Renal pelvis (tissue), 4 donors: Measurements from ENCODE around the gene GNAS-AS1. TPM values are rescaled to one million over a fixed set of nuclear protein-coding genes. Genes with fewer than 3 reads are reported as not detected.

Source experiments
- DNase-seq: peaks from one replicate; pipeline ENCODE4 v3.0.0-alpha.2; 2013
- polyA plus RNA-seq, 3 donors: library from polyadenylated mRNA; unstranded; fragments of 120-200 nt; gene quantifications; one replicate each; pipeline ENCODE4 v1.2.1, GENCODE V29; 2013; ENCODE audit not compliant: insufficient read length in 3 of 3

Gene GNAS-AS1
- polyA plus RNA-seq, 3 donors, result 0.83 to 1.4 (median 1.3) TPM

GRCh38 chr20:58810879-58811250 is 39.8 kb downstream of the GNAS-AS1 start:
- DNase-seq, result no peak

- no peak for DNase-seq
Measured at GRCh38 chr20:58810116-58810878, 40.4 kb downstream of the GNAS-AS1 start.

- no peak for DNase-seq
Measured at GRCh38 chr20:58808271-58809046, 42.2 kb downstream of the GNAS-AS1 start.

GRCh38 chr20:58807801-58808200 is 42.9 kb downstream of the GNAS-AS1 start:
- no peak for DNase-seq

- no peak for DNase-seq
Measured at GRCh38 chr20:58803533-58803932, 47.2 kb downstream of the GNAS-AS1 start.

- DNase-seq, result no peak
Measured at GRCh38 chr20:58802061-58802460, 48.6 kb downstream of the GNAS-AS1 start.

- DNase-seq, result no peak
Measured at GRCh38 chr20:58800134-58800871, 50.4 kb downstream of the GNAS-AS1 start.

- DNase-seq, result no peak
Measured at GRCh38 chr20:58797371-58798338, 53.0 kb downstream of the GNAS-AS1 start.

GRCh38 chr20:58795923-58796245 is 54.8 kb downstream of the GNAS-AS1 start:
- DNase-seq, result no peak

- no peak for DNase-seq
Measured at GRCh38 chr20:58795181-58795922, 55.4 kb downstream of the GNAS-AS1 start.

GRCh38 chr20:58794510-58795180 is 56.1 kb downstream of the GNAS-AS1 start:
- no peak for DNase-seq

- no peak for DNase-seq
Measured at GRCh38 chr20:58793512-58794420, 56.9 kb downstream of the GNAS-AS1 start.

- DNase-seq, result no peak
Measured at GRCh38 chr20:58792426-58792825, 58.3 kb downstream of the GNAS-AS1 start.

- no peak for DNase-seq
Measured at GRCh38 chr20:58791286-58791685, 59.4 kb downstream of the GNAS-AS1 start.

GRCh38 chr20:58790454-58790853 is 60.2 kb downstream of the GNAS-AS1 start:
- DNase-seq, result no peak

GRCh38 chr20:58788896-58789544 is 61.7 kb downstream of the GNAS-AS1 start:
- DNase-seq, result no peak

- no peak for DNase-seq
Measured at GRCh38 chr20:58787211-58788005, 63.3 kb downstream of the GNAS-AS1 start.
